Esophagus muscularis mucosa (tissue), 3 donors: ENCODE results near the gene MBD3L3.
"Not testable (repeated sequence)": the region's sequence is repeated elsewhere in the genome, so short reads cannot be mapped to it uniquely, and the experiment has no call there.

Source experiments
- POLR2A ChIP-seq: fragments of 450-650 bp; IDR thresholded peaks from one replicate; pipeline ENCODE4 v1.6.1; 2017; ENCODE audit warnings: antibody characterized with exemption, moderate library complexity, mild to moderate bottlenecking, low read depth
- POLR2AphosphoS5 ChIP-seq, 2 donors: sonication (generic); formaldehyde crosslinking; IDR thresholded peaks; one replicate each; pipeline ENCODE4 v1.6.1; 2017; ENCODE audit warnings: antibody characterized with exemption in 2 of 2
- TF ChIP-seq, protein P1 (sequence below), 3 experiments: fragments of 200-600 bp in 2 of 3; fragments of 450-650 bp in 1 of 3; sonication (generic) in 2 of 3; IDR thresholded peaks; one replicate each; pipeline ENCODE4 v1.5.1; 2017 to 2019; ENCODE audit warnings: antibody characterized with exemption in 3 of 3, mild to moderate bottlenecking in 2 of 3, moderate library complexity in 1 of 3

DNA sequence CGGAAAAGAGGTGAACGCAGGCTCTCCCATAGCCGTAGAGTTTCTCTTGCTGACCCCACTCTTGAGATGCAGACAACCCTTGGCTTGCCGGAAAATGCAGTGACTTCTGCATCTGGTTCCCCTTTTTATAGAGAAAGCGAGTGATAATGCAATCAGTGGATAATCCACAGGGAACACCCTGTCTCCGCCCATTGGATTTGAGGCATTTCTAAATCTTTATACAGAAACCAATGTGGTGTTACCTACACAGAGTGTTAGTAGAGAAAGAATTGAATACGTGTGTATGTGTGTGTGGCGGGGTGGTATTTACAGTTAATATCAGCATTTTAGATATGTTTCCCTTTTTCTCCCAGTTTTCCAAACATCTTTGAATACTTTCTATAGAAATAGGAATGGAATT, at the start of gene MBD3L3:
- TF ChIP-seq, protein P1, sequence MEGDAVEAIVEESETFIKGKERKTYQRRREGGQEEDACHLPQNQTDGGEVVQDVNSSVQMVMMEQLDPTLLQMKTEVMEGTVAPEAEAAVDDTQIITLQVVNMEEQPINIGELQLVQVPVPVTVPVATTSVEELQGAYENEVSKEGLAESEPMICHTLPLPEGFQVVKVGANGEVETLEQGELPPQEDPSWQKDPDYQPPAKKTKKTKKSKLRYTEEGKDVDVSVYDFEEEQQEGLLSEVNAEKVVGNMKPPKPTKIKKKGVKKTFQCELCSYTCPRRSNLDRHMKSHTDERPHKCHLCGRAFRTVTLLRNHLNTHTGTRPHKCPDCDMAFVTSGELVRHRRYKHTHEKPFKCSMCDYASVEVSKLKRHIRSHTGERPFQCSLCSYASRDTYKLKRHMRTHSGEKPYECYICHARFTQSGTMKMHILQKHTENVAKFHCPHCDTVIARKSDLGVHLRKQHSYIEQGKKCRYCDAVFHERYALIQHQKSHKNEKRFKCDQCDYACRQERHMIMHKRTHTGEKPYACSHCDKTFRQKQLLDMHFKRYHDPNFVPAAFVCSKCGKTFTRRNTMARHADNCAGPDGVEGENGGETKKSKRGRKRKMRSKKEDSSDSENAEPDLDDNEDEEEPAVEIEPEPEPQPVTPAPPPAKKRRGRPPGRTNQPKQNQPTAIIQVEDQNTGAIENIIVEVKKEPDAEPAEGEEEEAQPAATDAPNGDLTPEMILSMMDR (IDR thresholded peaks at IDR 0.05): not testable (repeated sequence)
- TF ChIP-seq POLR2AphosphoS5 (IDR thresholded peaks at IDR 0.05); POLR2A: not testable (repeated sequence)
